Endodermal cell (in vitro differentiated cells): Measurements from ENCODE around the gene TNS3. TPM values are rescaled to one million over a fixed set of nuclear protein-coding genes. Genes with fewer than 3 reads are reported as not detected.

Experiments used
- DNase-seq: peaks from one replicate; pipeline ENCODE4 v3.0.0-alpha.2; 2017
- H3K27ac ChIP-seq: 2 replicates; pipeline ENCODE4 v1.5.1; 2013; ENCODE audit warnings: mild to moderate bottlenecking, low read depth, low read length, moderate library complexity
- H3K27me3 ChIP-seq: 2 replicates; pipeline ENCODE4 v1.6.1; 2013; ENCODE audit warnings: mild to moderate bottlenecking, low read length, moderate library complexity; ENCODE audit not compliant: insufficient read depth, control insufficient read depth, poor library complexity, severe bottlenecking
- H3K36me3 ChIP-seq: 2 replicates; pipeline ENCODE4 v1.7.0; 2013; ENCODE audit warnings: mild to moderate bottlenecking, low read length, moderate library complexity; ENCODE audit not compliant: control insufficient read depth, insufficient read depth
- H3K4me1 ChIP-seq: one replicate; pipeline ENCODE4 v1.7.0; 2013; ENCODE audit warnings: low read length; ENCODE audit not compliant: control insufficient read depth, insufficient read depth
- H3K4me3 ChIP-seq: 2 replicates; pipeline ENCODE4 v1.5.1; 2013; ENCODE audit warnings: mild to moderate bottlenecking, low read length, moderate library complexity
- H3K9ac ChIP-seq: 2 replicates; pipeline ENCODE4 v1.6.1; 2013; ENCODE audit warnings: mild to moderate bottlenecking, low read length, moderate library complexity; ENCODE audit not compliant: poor library complexity, severe bottlenecking; ENCODE audit errors: extremely low read depth
- H3K9me3 ChIP-seq: 2 replicates; pipeline ENCODE4 v1.6.1; 2013; ENCODE audit warnings: mild to moderate bottlenecking, low read length, moderate library complexity; ENCODE audit not compliant: control insufficient read depth
- H3K27ac Mint-ChIP-seq: 2 replicates; pipeline ENCODE4 v1.8.0; 2020; ENCODE audit warnings: mixed read lengths
- H3K27me3 Mint-ChIP-seq: 2 replicates; pipeline ENCODE4 v1.8.0; 2021; ENCODE audit warnings: mild to moderate bottlenecking, mixed read lengths; ENCODE audit not compliant: insufficient read depth
- H3K36me3 Mint-ChIP-seq: 2 replicates; pipeline ENCODE4 v1.8.0; 2020; ENCODE audit warnings: low read depth, mixed read lengths
- H3K4me1 Mint-ChIP-seq: 2 replicates; pipeline ENCODE4 v1.8.0; 2020; ENCODE audit warnings: mixed read lengths
- H3K4me3 Mint-ChIP-seq: 2 replicates; pipeline ENCODE4 v1.8.0; 2020; ENCODE audit warnings: mild to moderate bottlenecking, moderate library complexity, mixed read lengths
- H3K9me3 Mint-ChIP-seq: 2 replicates; pipeline ENCODE4 v1.8.0; 2020; ENCODE audit warnings: mild to moderate bottlenecking, mixed read lengths
- WGBS, 2 experiments: methylation state at CpG; one replicate each; pipeline versions ENCODE4 v1.1.5 to v1.1.7; 2013; ENCODE audit warnings: missing lambda C conversion rate in 2 of 2, mixed read lengths in 1 of 2; ENCODE audit not compliant: insufficient coverage in 1 of 2, insufficient read length in 1 of 2; 5-methylcytosine and 5-hydroxymethylcytosine counted together
- total RNA-seq, 2 donors: library from RNA; stranded (reverse); fragmentation: NEBNext Ultra II Directional in 1 of 2; extraction: Animal tissue kit (Norgen Biotek cat#: 25700) in 1 of 2; gene quantifications; 2 replicates in 1 of 2; 3 replicates in 1 of 2; pipeline ENCODE4 v1.2.1, GENCODE V29; 2021
- TF ChIP-seq, protein P1 (sequence below): fragments of 200-600 bp; sonication (generic); conservative IDR thresholded peaks from 2 replicates; pipeline ENCODE4 v1.5.0; 2021; ENCODE audit warnings: antibody characterized with exemption, mild to moderate bottlenecking

TNS3 gene
- total RNA-seq, 2 donors from 2014 or later: 33.8 to 38.5 TPM

DNA sequence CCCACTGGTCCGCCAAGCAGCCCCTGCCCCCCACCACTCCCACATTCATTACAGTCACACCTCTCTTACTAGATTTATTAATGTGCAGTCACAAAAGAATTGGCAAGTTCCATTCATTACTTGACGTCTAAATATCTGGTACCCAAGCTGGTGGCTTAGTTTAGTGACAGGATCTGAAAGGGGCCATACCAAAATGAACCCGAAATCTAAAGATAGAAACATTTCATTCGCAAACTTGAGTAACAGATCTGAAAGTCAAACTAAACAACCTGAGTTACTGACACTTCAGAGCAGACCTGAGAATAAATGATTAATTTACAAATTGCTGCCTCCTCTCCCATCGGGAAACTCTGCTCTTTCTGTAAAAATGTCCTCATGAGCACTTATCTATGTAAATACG is 53.4 kb downstream of the TNS3 start:
- Histone ChIP-seq H3K4me1 (no peaks in the 10 kb centered on the region), H3K27ac (no peak overlapping the region), H3K36me3 (peaks cover 53% of the 10 kb centered on the region), H3K4me3 (no peak overlapping the region), H3K9me3 (peaks cover 23% of the 10 kb centered on the region), H3K27me3 (no peaks in the 10 kb centered on the region), H3K9ac (no peak overlapping the region)
- TF ChIP-seq, protein P1, sequence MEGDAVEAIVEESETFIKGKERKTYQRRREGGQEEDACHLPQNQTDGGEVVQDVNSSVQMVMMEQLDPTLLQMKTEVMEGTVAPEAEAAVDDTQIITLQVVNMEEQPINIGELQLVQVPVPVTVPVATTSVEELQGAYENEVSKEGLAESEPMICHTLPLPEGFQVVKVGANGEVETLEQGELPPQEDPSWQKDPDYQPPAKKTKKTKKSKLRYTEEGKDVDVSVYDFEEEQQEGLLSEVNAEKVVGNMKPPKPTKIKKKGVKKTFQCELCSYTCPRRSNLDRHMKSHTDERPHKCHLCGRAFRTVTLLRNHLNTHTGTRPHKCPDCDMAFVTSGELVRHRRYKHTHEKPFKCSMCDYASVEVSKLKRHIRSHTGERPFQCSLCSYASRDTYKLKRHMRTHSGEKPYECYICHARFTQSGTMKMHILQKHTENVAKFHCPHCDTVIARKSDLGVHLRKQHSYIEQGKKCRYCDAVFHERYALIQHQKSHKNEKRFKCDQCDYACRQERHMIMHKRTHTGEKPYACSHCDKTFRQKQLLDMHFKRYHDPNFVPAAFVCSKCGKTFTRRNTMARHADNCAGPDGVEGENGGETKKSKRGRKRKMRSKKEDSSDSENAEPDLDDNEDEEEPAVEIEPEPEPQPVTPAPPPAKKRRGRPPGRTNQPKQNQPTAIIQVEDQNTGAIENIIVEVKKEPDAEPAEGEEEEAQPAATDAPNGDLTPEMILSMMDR: no peak
- WGBS, 2 experiments: 83 to 91% methylated on average over 1 to 6 of the region's 6 CpGs
- DNase-seq: no peak
- peaks cover 56% of the 10 kb centered on the region for H3K36me3 Mint-ChIP-seq
- no peaks in the 10 kb centered on the region for H3K27me3 Mint-ChIP-seq
- H3K4me1 Mint-ChIP-seq: peaks cover 11% of the 10 kb centered on the region
- no peak overlapping the region for H3K4me3 Mint-ChIP-seq
- H3K27ac Mint-ChIP-seq: no peak overlapping the region
- H3K9me3 Mint-ChIP-seq: peaks cover 18% of the 10 kb centered on the region

DNA sequence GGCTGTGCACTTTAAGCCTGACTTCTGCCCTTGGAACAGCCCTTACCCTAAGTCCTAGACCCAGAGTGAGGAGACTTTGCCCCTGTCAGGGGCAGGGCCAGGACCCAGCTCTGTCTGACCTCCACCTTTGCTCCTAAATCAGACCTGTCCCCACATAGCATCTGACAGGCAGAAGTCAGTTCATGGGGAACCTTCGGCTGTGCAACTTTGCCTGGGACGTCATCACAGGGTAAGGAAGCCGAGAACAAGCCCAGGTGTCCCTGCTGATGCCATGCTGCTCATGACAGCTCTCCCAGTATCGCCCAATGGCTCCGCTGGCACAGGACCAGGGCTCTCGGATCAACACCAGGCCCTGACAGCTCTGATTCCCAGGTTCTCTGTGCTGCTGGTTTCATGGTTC is 55.4 kb downstream of the TNS3 start:
- H3K27ac ChIP-seq: no peak overlapping the region
- no peak overlapping the region for H3K4me3 Mint-ChIP-seq
- H3K36me3 Mint-ChIP-seq: peaks cover 67% of the 10 kb centered on the region
- H3K36me3 ChIP-seq: peaks cover 49% of the 10 kb centered on the region
- H3K27ac Mint-ChIP-seq: no peak overlapping the region
- H3K4me1 Mint-ChIP-seq: peaks cover 11% of the 10 kb centered on the region
- H3K9ac ChIP-seq: no peak overlapping the region
- DNase-seq: no peak
- no peaks in the 10 kb centered on the region for H3K27me3 Mint-ChIP-seq
- TF ChIP-seq, protein P1: no peak
- no peaks in the 10 kb centered on the region for H3K4me1 ChIP-seq
- H3K9me3 ChIP-seq: peaks cover 11% of the 10 kb centered on the region
- no peaks in the 10 kb centered on the region for H3K27me3 ChIP-seq
- H3K9me3 Mint-ChIP-seq: peaks cover 11% of the 10 kb centered on the region
- H3K4me3 ChIP-seq: no peak overlapping the region
- 96 to 98% methylated on average over 3 to 6 of the region's 6 CpGs for WGBS, 2 experiments

DNA sequence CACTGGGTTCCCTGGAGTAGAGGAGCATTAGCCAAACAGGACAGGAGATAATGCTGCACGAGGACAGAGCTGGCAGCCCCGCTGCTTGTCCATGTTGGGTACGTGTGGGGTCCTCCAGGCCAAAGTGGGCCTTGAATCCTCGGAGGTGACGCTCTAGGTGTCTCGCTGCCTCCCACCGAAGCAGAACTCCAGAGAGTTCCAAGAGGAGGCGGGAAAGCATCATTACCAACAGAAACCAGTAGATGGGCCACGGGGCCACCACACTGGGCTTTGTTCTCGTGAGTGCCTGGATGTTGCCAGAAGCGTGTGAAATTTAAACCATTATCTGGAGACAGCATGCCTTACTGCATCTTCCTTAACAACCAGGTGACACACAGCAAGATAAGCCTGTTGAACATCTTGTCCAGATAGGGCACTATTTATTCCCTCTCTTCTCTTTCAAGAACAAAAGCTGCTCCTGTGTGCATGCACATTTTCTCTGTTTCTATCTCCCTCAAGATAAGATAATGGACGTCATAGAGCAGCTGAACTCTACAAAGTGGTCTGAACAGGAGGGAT is 56.8 kb downstream of the TNS3 start:
- Histone ChIP-seq H3K9me3 (peaks cover 3% of the 10 kb centered on the region), H3K27ac (no peak overlapping the region), H3K4me1 (peaks cover 4% of the 10 kb centered on the region), H3K9ac (no peak overlapping the region), H3K36me3 (peaks cover 49% of the 10 kb centered on the region), H3K4me3 (no peak overlapping the region), H3K27me3 (no peaks in the 10 kb centered on the region)
- Mint-ChIP-seq H3K27me3 (no peaks in the 10 kb centered on the region), H3K27ac (no peak overlapping the region), H3K4me3 (no peak overlapping the region), H3K4me1 (peaks cover 23% of the 10 kb centered on the region), H3K36me3 (peaks cover 62% of the 10 kb centered on the region), H3K9me3 (peaks cover 6% of the 10 kb centered on the region)
- 90 to 93% methylated on average over 12 of the region's 12 CpGs for WGBS, 2 experiments
- no peak for DNase-seq
- TF ChIP-seq, protein P1: no peak
